Measurements from ENCODE around the gene PARD3B. TPM values are rescaled to one million over a fixed set of nuclear protein-coding genes. Genes with fewer than 3 reads are reported as not detected.

The PARD3B gene
- total RNA-seq, 1 experiment from 2014 or later: 6.4 TPM

DNA sequence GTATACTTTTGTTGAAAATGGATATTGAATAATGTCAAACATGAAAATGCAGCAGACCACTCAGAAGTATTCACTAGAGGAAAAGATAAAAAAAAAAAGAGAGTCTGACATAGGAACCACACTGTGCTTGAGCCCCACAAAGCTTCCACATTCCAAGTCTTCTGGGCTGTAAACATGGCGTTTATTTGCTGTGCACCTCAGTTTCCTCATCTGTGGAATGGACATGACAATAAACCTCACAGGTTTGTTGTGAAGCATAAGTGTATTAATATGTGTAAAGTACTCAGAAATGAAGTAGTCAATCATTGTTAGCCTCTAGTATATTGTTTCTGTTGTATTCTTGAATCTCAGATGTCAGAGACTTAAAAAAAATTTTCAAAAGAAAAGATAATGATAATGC lies 611.2 kb downstream of the PARD3B start:
- Histone ChIP-seq H4K91ac (ENCODE audit: insufficient read length, low read depth, low read length) (no peak overlapping the region), H2BK20ac (ENCODE audit: low read depth, low read length, poor library complexity, severe bottlenecking) (no peak overlapping the region), H3K9ac (ENCODE audit: extremely low read depth, insufficient read length, low read length) (no peak overlapping the region), H3T11ph (ENCODE audit: low read length) (no peak overlapping the region), H3K14ac (ENCODE audit: insufficient read depth, low read length) (no peak overlapping the region), H2BK5ac (ENCODE audit: insufficient read length, low read length) (no peak overlapping the region), H3K79me1 (ENCODE audit: insufficient read depth, low read depth, low read length, poor library complexity, severe bottlenecking) (no peaks in the 10 kb centered on the region), H3K79me2 (ENCODE audit: insufficient read depth, low read length) (no peaks in the 10 kb centered on the region), H3K56ac (ENCODE audit: insufficient read length, low read depth, low read length) (no peak overlapping the region), H3K4ac (ENCODE audit: low read depth, low read length) (no peak overlapping the region), H4K8ac (replicated peaks; ENCODE audit: insufficient read length, low read depth, low read length) (no peak overlapping the region), H4K5ac (ENCODE audit: insufficient read length, low read depth, low read length) (no peak overlapping the region), H2BK120ac (ENCODE audit: low read depth, low read length, poor library complexity, severe bottlenecking) (no peak overlapping the region), H2AFZ (ENCODE audit: low read length) (no peak overlapping the region), H3K27me3 (ENCODE audit: insufficient read depth, low read length) (no peaks in the 10 kb centered on the region), H3K23ac (ENCODE audit: insufficient read length, low read depth, low read length) (no peak overlapping the region), H3K18ac (ENCODE audit: insufficient read length, low read depth, low read length) (no peak overlapping the region), H3K23me2 (ENCODE audit: insufficient read length, low read depth, low read length, poor library complexity, severe bottlenecking) (no peaks in the 10 kb centered on the region), H2BK12ac (ENCODE audit: insufficient read length, low read depth, low read length) (no peak overlapping the region), H3K27ac (ENCODE audit: insufficient read length, low read depth, low read length) (no peak overlapping the region), H3K4me1 (ENCODE audit: insufficient read depth, low read length) (no peaks in the 10 kb centered on the region), H2AK5ac (ENCODE audit: insufficient read length, low read length) (no peak overlapping the region), H2BK15ac (ENCODE audit: low read depth, low read length) (no peak overlapping the region), H4K20me1 (ENCODE audit: control insufficient read depth, insufficient read depth, insufficient read length) (no peaks in the 10 kb centered on the region), H3K9me3 (ENCODE audit: control insufficient read depth, low read depth, low read length) (no peaks in the 10 kb centered on the region), H3K4me2 (ENCODE audit: insufficient read depth, insufficient read length, low read length) (no peak overlapping the region)
- Mint-ChIP-seq H3K9me3 (peaks cover 2 to 7% of the 10 kb centered on the region in 2 experiments), H3K27me3 (ENCODE audit: low read depth) (no peaks in the 10 kb centered on the region), H3K4me1 (no peaks in the 10 kb centered on the region), H3K36me3 (ENCODE audit: insufficient read depth in 1 of 3, low read depth in 3 of 3) (peaks cover 0 to 4% (median 3%) of the 10 kb centered on the region in 3 experiments; a peak in 4 of 7 replicates), H3K4me3 (no peak overlapping the region), H3K27ac (no peak overlapping the region)
- DNase-seq: no peak
- no CpG with 5 or more reads among the region's 1 CpG for WGBS (ENCODE audit: extremely low coverage, insufficient read length, low lambda C conversion rate)
- TF ChIP-seq, protein P1, sequence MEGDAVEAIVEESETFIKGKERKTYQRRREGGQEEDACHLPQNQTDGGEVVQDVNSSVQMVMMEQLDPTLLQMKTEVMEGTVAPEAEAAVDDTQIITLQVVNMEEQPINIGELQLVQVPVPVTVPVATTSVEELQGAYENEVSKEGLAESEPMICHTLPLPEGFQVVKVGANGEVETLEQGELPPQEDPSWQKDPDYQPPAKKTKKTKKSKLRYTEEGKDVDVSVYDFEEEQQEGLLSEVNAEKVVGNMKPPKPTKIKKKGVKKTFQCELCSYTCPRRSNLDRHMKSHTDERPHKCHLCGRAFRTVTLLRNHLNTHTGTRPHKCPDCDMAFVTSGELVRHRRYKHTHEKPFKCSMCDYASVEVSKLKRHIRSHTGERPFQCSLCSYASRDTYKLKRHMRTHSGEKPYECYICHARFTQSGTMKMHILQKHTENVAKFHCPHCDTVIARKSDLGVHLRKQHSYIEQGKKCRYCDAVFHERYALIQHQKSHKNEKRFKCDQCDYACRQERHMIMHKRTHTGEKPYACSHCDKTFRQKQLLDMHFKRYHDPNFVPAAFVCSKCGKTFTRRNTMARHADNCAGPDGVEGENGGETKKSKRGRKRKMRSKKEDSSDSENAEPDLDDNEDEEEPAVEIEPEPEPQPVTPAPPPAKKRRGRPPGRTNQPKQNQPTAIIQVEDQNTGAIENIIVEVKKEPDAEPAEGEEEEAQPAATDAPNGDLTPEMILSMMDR (conservative IDR thresholded peaks at IDR 0.05): no peak

Measured in H9 (cell line).